NCI-H1105 treated with DMSO at 0.1 percent for 48 hours (cell line): ENCODE data around the gene GRIK4.

Experiments used
- DNase-seq: peaks from one replicate; lab custom pipeline; 2025; lab: John Stamatoyannopoulos, UW

GRIK4 gene

GRCh38 chr11:120918257-120918656 lies 406.7 kb downstream of the GRIK4 start:
- no peak for DNase-seq

- no peak for DNase-seq
Observed at GRCh38 chr11:120919045-120919444, 407.5 kb downstream of the GRIK4 start.

- DNase-seq: no peak
Observed at GRCh38 chr11:120919566-120919965, 408.0 kb downstream of the GRIK4 start.

GRCh38 chr11:120923866-120924508 lies 412.4 kb downstream of the GRIK4 start:
- DNase-seq: no peak

GRCh38 chr11:120925944-120926343 lies 414.4 kb downstream of the GRIK4 start:
- no peak for DNase-seq

GRCh38 chr11:120928627-120929026 lies 417.1 kb downstream of the GRIK4 start:
- DNase-seq: no peak

GRCh38 chr11:120929090-120929489 lies 417.5 kb downstream of the GRIK4 start:
- no peak for DNase-seq

GRCh38 chr11:120929664-120930154 lies 418.2 kb downstream of the GRIK4 start:
- peak; percentile 53 for DNase-seq

- no peak for DNase-seq
Observed at GRCh38 chr11:120931057-120931779, 419.7 kb downstream of the GRIK4 start.

GRCh38 chr11:120932305-120932915 lies 420.9 kb downstream of the GRIK4 start:
- DNase-seq: no peak

- DNase-seq: no peak
Observed at GRCh38 chr11:120936356-120936755, 424.8 kb downstream of the GRIK4 start.

- DNase-seq: no peak
Observed at GRCh38 chr11:120937501-120937900, 426.0 kb downstream of the GRIK4 start.

GRCh38 chr11:120938260-120938659 lies 426.7 kb downstream of the GRIK4 start:
- no peak for DNase-seq

- DNase-seq: no peak
Observed at GRCh38 chr11:120940160-120940848, 428.8 kb downstream of the GRIK4 start.

GRCh38 chr11:120941000-120941399 lies 429.5 kb downstream of the GRIK4 start:
- DNase-seq: no peak

- DNase-seq: no peak
Observed at GRCh38 chr11:120942701-120943100, 431.2 kb downstream of the GRIK4 start.

GRCh38 chr11:120945042-120945441 lies 433.5 kb downstream of the GRIK4 start:
- DNase-seq: peak; percentile 6

- no peak for DNase-seq
Observed at GRCh38 chr11:120950880-120951279, 439.3 kb downstream of the GRIK4 start.

- peak; percentile 88 for DNase-seq
Observed at GRCh38 chr11:120952461-120953434, 441.2 kb downstream of the GRIK4 start.

- no peak for DNase-seq
Observed at GRCh38 chr11:120954381-120954780, 442.8 kb downstream of the GRIK4 start.
